H1 (cell line): ENCODE results near the gene IRF2BP2. TPM values are rescaled to one million over a fixed set of nuclear protein-coding genes. Genes with fewer than 3 reads are reported as not detected.

ENCODE experiments used
- CTCF ChIA-PET: fragments of 300-600 bp; sonication (Branson Sonifier 250); formaldehyde crosslinking; loops from one replicate; lab custom pipeline; 2021; ENCODE audit not compliant: partially characterized antibody; lab: Charles Lee
- POLR2A ChIA-PET: fragments of 300-600 bp; sonication (Branson Sonifier 250); formaldehyde crosslinking; loops from one replicate; lab custom pipeline; 2021; ENCODE audit warnings: inconsistent platforms; ENCODE audit not compliant: partially characterized antibody; lab: Charles Lee
- DNase-seq, 2 experiments: peaks; one replicate each; pipeline versions ENCODE4 v3.0.0 to v3.0.0-alpha.2; 2010 to 2022; ENCODE audit warnings: low spot score in 2 of 2, low read depth in 1 of 2, mixed read lengths in 1 of 2
- FAIRE-seq: peaks from 2 replicates; lab custom pipeline; 2011; peaks lifted over from hg19 to GRCh38; lab: Jason Lieb, UNC
- H2AFZ ChIP-seq: 2 replicates; pipeline ENCODE4 v1.8.1; 2012; ENCODE audit warnings: low read length, inconsistent platforms
- H2AK5ac ChIP-seq: 2 replicates; pipeline ENCODE4 v1.6.1; 2013; ENCODE audit warnings: low read depth, low read length
- H2BK120ac ChIP-seq: replicated peaks from 2 replicates; pipeline ENCODE3; 2013; ENCODE audit warnings: low read depth, low read length, inconsistent platforms
- H2BK12ac ChIP-seq: 2 replicates; pipeline ENCODE4 v1.6.1; 2013; ENCODE audit warnings: low read depth, low read length
- H2BK15ac ChIP-seq: 2 replicates; pipeline ENCODE4 v1.6.1; 2013; ENCODE audit warnings: low read length
- H2BK20ac ChIP-seq: 2 replicates; pipeline ENCODE4 v1.6.1; 2013; ENCODE audit warnings: low read length
- H2BK5ac ChIP-seq: 2 replicates; pipeline ENCODE4 v1.6.1; 2013; ENCODE audit warnings: low read depth, low read length
- H3K14ac ChIP-seq: 2 replicates; pipeline ENCODE4 v1.6.1; 2013; ENCODE audit warnings: inconsistent platforms; ENCODE audit not compliant: insufficient read length
- H3K18ac ChIP-seq: 2 replicates; pipeline ENCODE4 v1.6.1; 2013; ENCODE audit warnings: low read length; ENCODE audit errors: extremely low read depth
- H3K23ac ChIP-seq: 2 replicates; pipeline ENCODE4 v1.6.1; 2013; ENCODE audit warnings: inconsistent platforms; ENCODE audit not compliant: insufficient read length
- H3K23me2 ChIP-seq: 2 replicates; pipeline ENCODE4 v1.6.1; 2013; ENCODE audit warnings: low read depth, low read length
- H3K27ac ChIP-seq: 2 replicates; pipeline ENCODE4 v1.6.1; 2011; ENCODE audit warnings: low read depth, low read length, inconsistent platforms
- H3K27me3 ChIP-seq, 4 experiments: replicated peaks in 1 of 4; 1 replicate in 1 of 4; 2 replicates in 3 of 4; pipeline versions ENCODE4 v1.6.1 to v1.8.1; 2011 to 2013; ENCODE audit warnings: low read length in 3 of 4, mild to moderate bottlenecking in 3 of 4, inconsistent platforms in 2 of 4, mixed read lengths in 2 of 4, moderate library complexity in 1 of 4; ENCODE audit not compliant: control insufficient read depth in 3 of 4, insufficient read depth in 3 of 4; ENCODE audit errors: extremely low read depth in 1 of 4
- H3K36me3 ChIP-seq, 4 experiments: 2 replicates each; pipeline versions ENCODE4 v1.6.1 to v1.8.1; 2011 to 2013; ENCODE audit warnings: mild to moderate bottlenecking in 4 of 4, low read length in 3 of 4, moderate library complexity in 2 of 4, control low read depth in 1 of 4, inconsistent platforms in 1 of 4; ENCODE audit not compliant: insufficient read depth in 4 of 4, control insufficient read depth in 2 of 4
- H3K4ac ChIP-seq: replicated peaks from 2 replicates; pipeline ENCODE3; 2013; ENCODE audit warnings: low read length, low read depth, mixed read lengths, inconsistent platforms; ENCODE audit not compliant: insufficient read length
- H3K4me1 ChIP-seq, 4 experiments: replicated peaks in 1 of 4; 1 replicate in 1 of 4; 2 replicates in 3 of 4; pipeline versions ENCODE4 v1.6.1 to v1.8.1; 2011 to 2013; ENCODE audit warnings: low read length in 3 of 4, inconsistent platforms in 2 of 4, mixed read lengths in 1 of 4; ENCODE audit not compliant: insufficient read depth in 4 of 4, control insufficient read depth in 3 of 4
- H3K4me2 ChIP-seq, 2 experiments: 2 replicates each; pipeline versions ENCODE4 v1.6.1 to v1.8.1; 2011 to 2013; ENCODE audit warnings: low read depth in 2 of 2, low read length in 2 of 2, control low read depth in 1 of 2, inconsistent platforms in 1 of 2, mild to moderate bottlenecking in 1 of 2; ENCODE audit not compliant: insufficient read depth in 1 of 2
- H3K4me3 ChIP-seq, 4 experiments: fragments of 200-600, 300-600 bp in 1 of 4; sonication (generic), shearing (Covaris generic), sonication (Bioruptor Twin) in 1 of 4; 2 replicates each; pipeline versions ENCODE4 v1.5.1 to v1.8.1; 2011 to 2016; ENCODE audit warnings: low read length in 4 of 4, low read depth in 3 of 4, control low read depth in 2 of 4, inconsistent platforms in 2 of 4, mild to moderate bottlenecking in 2 of 4, mixed read lengths in 1 of 4, moderate library complexity in 1 of 4; ENCODE audit not compliant: insufficient read depth in 2 of 4; ENCODE audit errors: extremely low read depth in 1 of 4
- H3K56ac ChIP-seq: replicated peaks from 2 replicates; pipeline ENCODE3; 2013; ENCODE audit warnings: low read depth, mild to moderate bottlenecking, mixed read lengths, low read length, inconsistent platforms; ENCODE audit not compliant: insufficient read length
- H3K79me1 ChIP-seq: 2 replicates; pipeline ENCODE4 v1.6.1; 2013; ENCODE audit warnings: low read depth, low read length, control low read depth
- H3K79me2 ChIP-seq, 2 experiments: 2 replicates each; pipeline versions ENCODE4 v1.6.1 to v1.8.1; 2012 to 2013; ENCODE audit warnings: low read length in 2 of 2, mild to moderate bottlenecking in 2 of 2, inconsistent platforms in 1 of 2; ENCODE audit not compliant: insufficient read depth in 2 of 2, control insufficient read depth in 1 of 2
- H3K9ac ChIP-seq, 4 experiments: replicated peaks in 1 of 4; 1 replicate in 1 of 4; 2 replicates in 3 of 4; pipeline versions ENCODE4 v1.6.1 to v1.8.1; 2011 to 2013; ENCODE audit warnings: low read depth in 3 of 4, low read length in 3 of 4, control low read depth in 2 of 4, mild to moderate bottlenecking in 2 of 4, moderate library complexity in 2 of 4, inconsistent platforms in 1 of 4; ENCODE audit errors: extremely low read depth in 1 of 4
- H3K9me3 ChIP-seq, 2 experiments: 2 replicates each; pipeline versions ENCODE4 v1.6.1 to v1.8.1; 2012 to 2013; ENCODE audit warnings: mild to moderate bottlenecking in 2 of 2, moderate library complexity in 2 of 2, control low read depth in 1 of 2, inconsistent platforms in 1 of 2, low read depth in 1 of 2, low read length in 1 of 2, mixed read lengths in 1 of 2; ENCODE audit not compliant: insufficient read depth in 2 of 2
- H4K20me1 ChIP-seq, 2 experiments: replicated peaks in 1 of 2; 2 replicates each; pipeline versions ENCODE3 to v1.8.1; 2011 to 2013; ENCODE audit warnings: inconsistent platforms in 2 of 2, low read length in 2 of 2, mild to moderate bottlenecking in 1 of 2; ENCODE audit not compliant: insufficient read depth in 2 of 2, control insufficient read depth in 1 of 2
- H4K5ac ChIP-seq: 2 replicates; pipeline ENCODE4 v1.6.1; 2013; ENCODE audit warnings: low read length, low read depth, mixed read lengths, inconsistent platforms; ENCODE audit not compliant: insufficient read length
- H4K8ac ChIP-seq: 2 replicates; pipeline ENCODE4 v1.8.0; 2013; ENCODE audit warnings: mild to moderate bottlenecking, moderate library complexity, low read length, inconsistent platforms; ENCODE audit not compliant: insufficient read depth; ENCODE audit errors: extremely low read depth
- H4K91ac ChIP-seq: replicated peaks from 2 replicates; pipeline ENCODE3; 2013; ENCODE audit warnings: low read length, mixed read lengths, inconsistent platforms; ENCODE audit not compliant: insufficient read length
- BCL11A ChIP-seq, 2 experiments: IDR thresholded peaks; one replicate each; pipeline ENCODE4 v1.6.1; 2011; ENCODE audit warnings: low read depth in 2 of 2, low read length in 2 of 2, mild to moderate bottlenecking in 2 of 2
- BRCA1 ChIP-seq: IDR thresholded peaks from 2 replicates; pipeline ENCODE4 v1.6.1; 2012; ENCODE audit warnings: low read depth, low read length, improper control_type of control experiment
- CEBPB ChIP-seq: IDR thresholded peaks from 2 replicates; pipeline ENCODE4 v1.6.1; 2012; ENCODE audit warnings: low read depth, low read length
- HDAC2 ChIP-seq, 2 experiments: fragments of 300-600 bp in 1 of 2; sonication (generic) in 1 of 2; IDR thresholded peaks; 2 replicates each; pipeline ENCODE4 v1.6.1; 2011 to 2012; ENCODE audit warnings: low read depth in 2 of 2, low read length in 2 of 2, mild to moderate bottlenecking in 2 of 2, moderate library complexity in 2 of 2, borderline replicate concordance in 1 of 2, inconsistent platforms in 1 of 2
- PHF8 ChIP-seq: fragments of 200-600 bp; sonication (generic); conservative IDR thresholded peaks from 2 replicates; pipeline ENCODE4 v1.7.1; 2012; ENCODE audit warnings: low read depth, mild to moderate bottlenecking, inconsistent platforms, low read length, moderate library complexity
- POLR2A ChIP-seq, 2 experiments: IDR thresholded peaks; 1 replicate in 1 of 2; 2 replicates in 1 of 2; pipeline ENCODE4 v1.6.1; 2011; ENCODE audit warnings: low read depth in 2 of 2, low read length in 2 of 2, mild to moderate bottlenecking in 2 of 2; ENCODE audit errors: control extremely low read depth in 1 of 2
- RAD21 ChIP-seq, 2 experiments: IDR thresholded peaks in 1 of 2; conservative IDR thresholded peaks in 1 of 2; 2 replicates each; pipeline ENCODE4 v1.6.1; 2011; ENCODE audit warnings: low read depth in 2 of 2, low read length in 2 of 2, improper control_type of control experiment in 1 of 2, inconsistent platforms in 1 of 2, mild to moderate bottlenecking in 1 of 2, moderate library complexity in 1 of 2
- SIN3A ChIP-seq, 2 experiments: IDR thresholded peaks in 1 of 2; conservative IDR thresholded peaks in 1 of 2; 2 replicates each; pipeline ENCODE4 v1.6.1; 2011 to 2012; ENCODE audit warnings: low read length in 2 of 2, improper control_type of control experiment in 1 of 2, low read depth in 1 of 2, mild to moderate bottlenecking in 1 of 2
- SIRT6 ChIP-seq: IDR thresholded peaks from one replicate; pipeline ENCODE4 v1.7.1; 2012; ENCODE audit warnings: low read length, inconsistent platforms
- TEAD4 ChIP-seq: IDR thresholded peaks from 2 replicates; pipeline ENCODE4 v1.6.1; 2012; ENCODE audit warnings: low read depth, low read length, inconsistent platforms, mixed read lengths
- WGBS, 2 experiments: shearing (Covaris generic) in 1 of 2; methylation state at CpG; one replicate each; pipeline versions ENCODE4 v1.1.6 to v1.1.7; 2013 to 2015; ENCODE audit warnings: low lambda C conversion rate in 2 of 2, mixed read lengths in 2 of 2, inconsistent platforms in 1 of 2, low coverage in 1 of 2, missing lambda C conversion rate in 1 of 2; ENCODE audit not compliant: insufficient replicate concordance in 2 of 2, insufficient coverage in 1 of 2, insufficient read length in 1 of 2; ENCODE audit errors: extremely low coverage in 1 of 2, missing lambda C conversion rate in 1 of 2; 5-methylcytosine and 5-hydroxymethylcytosine counted together
- polyA plus RNA-seq, 7 experiments: library from polyadenylated mRNA; depleted of rRNA in 3 of 7; stranded (reverse) in 5 of 7; unstranded in 2 of 7; fragments of >200 nt in 5 of 7; fragments of 200-250 nt in 2 of 7; gene quantifications; 1 replicate in 5 of 7; 2 replicates in 1 of 7; 4 replicates in 1 of 7; pipeline versions ENCODE4 v1.2.1 to v1.2.3, GENCODE V29; 2011 to 2013; ENCODE audit warnings: missing spikeins in 2 of 7, mixed read lengths in 2 of 7
- total RNA-seq: library from RNA; stranded (reverse); fragmentation: NEBNext Ultra II Directional; extraction: Animal tissue kit (Norgen Biotek cat#: 25700); gene quantifications from 2 replicates; pipeline ENCODE4 v1.2.1, GENCODE V29; 2021

Gene IRF2BP2
- total and polyA plus RNA-seq, 2 of the 8 experiments (the other 6 are each of a cell fraction or from before 2014, with no cell fraction given): 24.9 to 67.5 TPM

DNA sequence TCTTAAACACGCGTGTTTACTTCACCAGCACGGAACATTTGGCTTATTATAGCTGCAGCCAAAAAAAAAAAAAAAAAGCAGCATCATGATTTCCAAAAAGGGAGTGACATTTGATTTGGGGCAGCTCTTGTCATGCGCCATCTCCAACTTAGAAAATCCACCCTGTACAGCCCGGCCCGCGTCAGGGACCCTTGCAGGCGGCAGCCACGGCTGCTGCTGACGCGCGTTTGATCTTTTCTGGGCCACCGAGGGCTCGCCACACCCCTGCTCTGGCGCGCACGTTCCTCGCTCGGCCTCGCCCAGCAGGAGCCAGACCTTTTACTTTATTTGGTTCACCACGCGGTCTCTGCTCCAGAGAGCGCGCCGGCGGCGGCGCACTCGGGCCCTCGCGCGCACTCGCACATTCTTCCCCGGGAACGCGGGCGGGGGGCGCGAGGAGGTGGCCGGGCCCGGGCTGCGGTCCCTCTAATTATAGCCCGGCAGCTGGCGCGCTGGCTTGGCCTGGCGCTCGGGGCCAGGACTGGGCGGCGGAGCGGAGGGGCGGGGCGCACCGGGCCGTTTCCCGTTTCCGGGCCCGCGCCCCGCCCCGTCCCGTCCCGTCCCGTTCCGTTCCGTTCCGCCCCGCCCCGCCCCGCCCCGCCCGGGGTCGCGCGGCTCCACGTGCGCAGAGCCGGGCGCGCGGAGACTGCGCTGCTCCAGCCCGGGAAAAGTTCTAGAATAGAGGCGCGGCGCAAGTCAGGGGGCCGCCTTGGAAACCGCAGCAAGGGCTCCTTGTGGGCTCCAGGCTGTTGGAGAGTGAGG lies 10.2 kb downstream of the IRF2BP2 start:
- Histone ChIP-seq H3K79me1 (no peaks in the 10 kb centered on the region), H2BK15ac (no peak overlapping the region), H4K91ac (no peak overlapping the region), H3K4me1 (peaks cover 5 to 13% (median 9%) of the 10 kb centered on the region in 4 experiments; a peak in 6 of 7 replicates), H3K14ac (no peak overlapping the region), H3K27me3 (no peaks in the 10 kb centered on the region), H3K79me2 (peaks cover 2 to 29% of the 10 kb centered on the region in 2 experiments; a peak in 3 of 4 replicates), H2BK20ac (no peak overlapping the region), H3K36me3 (peaks cover 0 to 9% (median under 1%) of the 10 kb centered on the region in 4 experiments; a peak in 2 of 8 replicates), H3K9ac (peak overlapping the region in 3 of 4 experiments; percentile 13 to 70 (median 65); a peak in 6 of 7 replicates), H3K9me3 (peaks cover 0 to 3% of the 10 kb centered on the region in 2 experiments; a peak in 1 of 4 replicates), H2BK12ac (no peak overlapping the region), H3K27ac (peak overlapping the region; percentile 20; the same call in 1 of the 2 replicates), H2AFZ (no peak overlapping the region), H3K4me2 (peak overlapping the region; percentile 63 to 68), H3K4ac (no peak overlapping the region), H3K23me2 (no peaks in the 10 kb centered on the region; the same call in 1 of the 2 replicates), H2BK5ac (no peak overlapping the region; the same call in 1 of the 2 replicates), H3K4me3 (peak overlapping the region; percentile 31 to 67 (median 57)), H3K56ac (peak overlapping the region; percentile 56), H3K18ac (no peak overlapping the region), H4K5ac (peak overlapping the region; percentile 81), H4K20me1 (peaks cover 4 to 5% of the 10 kb centered on the region in 2 experiments), H4K8ac (peak overlapping the region; percentile 91), H2BK120ac (no peak overlapping the region), H3K23ac (no peak overlapping the region), H2AK5ac (no peak overlapping the region)
- ChIA-PET CTCF (interaction anchor here (0.9 to 1.9 kb wide), 3 partner anchors 100 to 484 kb away, joined by 3 to 6 read pairs (median 3); no protein-coding TSS in a partner anchor), POLR2A (interaction anchor here (1.0 to 3.6 kb wide), 9 partner anchors 11 to 497 kb away, joined by 3 to 35 read pairs (median 4); partner anchors contain the start of gene IRF2BP2)
- DNase-seq (peak; percentile 39 to 78), FAIRE-seq (no peak)
- WGBS, 2 experiments: 3% methylated on average over 37 of the region's 87 CpGs; no CpG with 5 or more reads in 1 of the 2 experiments
- peak in 1 of 2 experiments; percentile 54; a peak in 2 of 3 replicates for TF ChIP-seq POLR2A (IDR thresholded peaks at IDR 0.05; ENCODE audit: control extremely low read depth in 1 of 2, low read depth in 2 of 2, low read length in 2 of 2)
- TF ChIP-seq SIRT6: no peak
- no peak for TF ChIP-seq BRCA1
- TF ChIP-seq BCL11A (IDR thresholded peaks at IDR 0.05; ENCODE audit: low read depth in 2 of 2, low read length in 2 of 2): no peak
- no peak for TF ChIP-seq CEBPB
- 0 out of 4 replicates have a peak, but pooled peaks have one; percentile 53 to 58 for TF ChIP-seq HDAC2 (IDR thresholded peaks at IDR 0.05; ENCODE audit: borderline replicate concordance in 1 of 2, low read depth in 2 of 2, low read length in 2 of 2)
- peak in 1 of 2 experiments; percentile 49; a peak in 1 of 4 replicates for TF ChIP-seq SIN3A (conservative IDR thresholded peaks at IDR 0.05 in 1 of 2, IDR thresholded peaks at IDR 0.05 in 1 of 2; ENCODE audit: low read depth in 1 of 2, low read length in 2 of 2)
- peak; percentile 11 to 16; a peak in 2 of 4 replicates for TF ChIP-seq RAD21 (IDR thresholded peaks at IDR 0.05 in 1 of 2, conservative IDR thresholded peaks at IDR 0.05 in 1 of 2; ENCODE audit: low read depth in 2 of 2, low read length in 2 of 2)
- TF ChIP-seq TEAD4: no peak
- peak; percentile 68 for TF ChIP-seq PHF8
